GM23248 (cell line): Measurements from ENCODE around the gene CSRP1. TPM values are rescaled to one million over a fixed set of nuclear protein-coding genes. Genes with fewer than 3 reads are reported as not detected.

Experiments
- DNase-seq: peaks from one replicate; pipeline ENCODE4 v3.0.0-alpha.2; 2015
- H2AFZ ChIP-seq: fragments of 200-600 bp; sonication (generic); 2 replicates; pipeline ENCODE4 v1.6.1; 2016; ENCODE audit warnings: antibody characterized with exemption
- H3F3A ChIP-seq: fragments of 200-600 bp; sonication (generic); 2 replicates; pipeline ENCODE4 v1.6.1; 2016; ENCODE audit warnings: mild to moderate bottlenecking, antibody characterized with exemption, mixed run types; ENCODE audit not compliant: insufficient read depth
- H3K27ac ChIP-seq: fragments of 200-600 bp; sonication (generic); 2 replicates; pipeline ENCODE4 v1.5.1; 2016; ENCODE audit warnings: mild to moderate bottlenecking
- H3K27me3 ChIP-seq: fragments of 200-600 bp; sonication (generic); replicated peaks from 2 replicates; pipeline ENCODE4 v1.6.1; 2016; ENCODE audit warnings: mild to moderate bottlenecking; ENCODE audit not compliant: insufficient read depth
- H3K36me3 ChIP-seq: fragments of 200-600 bp; sonication (generic); 2 replicates; pipeline ENCODE4 v1.6.1; 2016; ENCODE audit warnings: low read depth, mild to moderate bottlenecking
- H3K4me1 ChIP-seq: fragments of 200-600 bp; sonication (generic); 2 replicates; pipeline ENCODE4 v1.6.1; 2016; ENCODE audit warnings: mild to moderate bottlenecking; ENCODE audit not compliant: insufficient read depth
- H3K4me2 ChIP-seq: fragments of 200-600 bp; sonication (generic); one replicate; pipeline ENCODE4 v1.6.1; 2016; ENCODE audit warnings: mild to moderate bottlenecking; ENCODE audit not compliant: unreplicated experiment
- H3K4me3 ChIP-seq: fragments of 200-600 bp; sonication (generic); 2 replicates; pipeline ENCODE4 v1.5.1; 2016; ENCODE audit warnings: mild to moderate bottlenecking
- H3K79me2 ChIP-seq: fragments of 200-600 bp; sonication (generic); 2 replicates; pipeline ENCODE4 v1.6.1; 2016; ENCODE audit warnings: mild to moderate bottlenecking; ENCODE audit not compliant: insufficient read depth
- H3K9ac ChIP-seq: fragments of 200-600 bp; sonication (generic); 2 replicates; pipeline ENCODE4 v1.6.1; 2016; ENCODE audit warnings: mild to moderate bottlenecking
- H3K9me2 ChIP-seq: fragments of 200-600 bp; sonication (generic); 2 replicates; pipeline ENCODE4 v1.6.1; 2016; ENCODE audit warnings: mixed run types, mild to moderate bottlenecking, moderate library complexity; ENCODE audit not compliant: insufficient read depth
- H3K9me3 ChIP-seq: fragments of 200-600 bp; sonication (generic); one replicate; pipeline ENCODE4 v1.6.1; 2017; ENCODE audit warnings: low read depth
- H4K20me1 ChIP-seq: fragments of 200-600 bp; sonication (generic); 2 replicates; pipeline ENCODE4 v1.6.0; 2016; ENCODE audit not compliant: insufficient read depth
- EZH2 ChIP-seq: fragments of 200-600 bp; sonication (generic); IDR thresholded peaks from 2 replicates; pipeline ENCODE4 v1.6.1; 2018; ENCODE audit warnings: antibody characterized with exemption, mild to moderate bottlenecking; ENCODE audit not compliant: insufficient read depth, poor library complexity, severe bottlenecking
- EZH2phosphoT487 ChIP-seq: fragments of 200-600 bp; sonication (generic); IDR thresholded peaks from 2 replicates; pipeline ENCODE4 v1.6.1; 2018; ENCODE audit warnings: antibody characterized with exemption, moderate library complexity, mild to moderate bottlenecking, low read depth; ENCODE audit not compliant: insufficient read depth
- WGBS, 2 experiments: methylation state at CpG; one replicate each; pipeline ENCODE4 v1.1.6; 2015 to 2017; ENCODE audit warnings: low lambda C conversion rate in 2 of 2, low coverage in 1 of 2; ENCODE audit errors: missing lambda C conversion rate in 2 of 2; 5-methylcytosine and 5-hydroxymethylcytosine counted together
- in situ Hi-C: fragments of 300-500 bp; cut with MboI; formaldehyde crosslinking; loops from 2 replicates; pipeline ENCODE4 v1.15.0; 2020
- polyA plus RNA-seq: library from polyadenylated mRNA; unstranded; fragments of >200 nt; fragmentation: Nextera tagmentation; extraction: Ambion mirVana; gene quantifications from 2 replicates; pipeline ENCODE4 v1.2.1, GENCODE V29; 2016
- total RNA-seq: library from RNA; depleted of rRNA; stranded (reverse); fragments of >200 nt; shearing (Covaris generic); gene quantifications from 2 replicates; pipeline ENCODE4 v1.2.3, GENCODE V29; 2014

The CSRP1 gene
- total and polyA plus RNA-seq, 2 experiments from 2014 or later = 510 to 1,160 TPM

- H2AFZ ChIP-seq = no peak overlapping the region
- no peaks in the 10 kb centered on the region for H3K27me3 ChIP-seq
- in situ Hi-C loops = no loop called here
- H3K36me3 ChIP-seq = peaks cover 22% of the 10 kb centered on the region; the same call in 1 of the 2 replicates
- peaks cover 14% of the 10 kb centered on the region for H3K4me1 ChIP-seq
- H3K9me3 ChIP-seq = no peaks in the 10 kb centered on the region
- 1 to 3% methylated on average over 32 to 40 of the region's 44 CpGs for WGBS, 2 experiments
- peaks cover 40% of the 10 kb centered on the region for H3F3A ChIP-seq
- peak overlapping the region; percentile 91 for H3K9ac ChIP-seq
- no peaks in the 10 kb centered on the region for H3K9me2 ChIP-seq
- H3K27ac ChIP-seq = peak overlapping the region; percentile 77
- H3K4me2 ChIP-seq = peak overlapping the region; percentile 96
- peaks cover 54% of the 10 kb centered on the region for H3K79me2 ChIP-seq
- no peaks in the 10 kb centered on the region for H4K20me1 ChIP-seq
- no peak for TF ChIP-seq EZH2
- no peak for TF ChIP-seq EZH2phosphoT487
- peak; percentile 66 for DNase-seq
- H3K4me3 ChIP-seq = peak overlapping the region; percentile 100
Observed at GRCh38 chr1:201468501-201468843, 38.5 kb downstream of the CSRP1 start.

- no peaks in the 10 kb centered on the region for H4K20me1 ChIP-seq
- H3K4me2 ChIP-seq = peak overlapping the region; percentile 96
- no peak for TF ChIP-seq EZH2phosphoT487
- no peak for TF ChIP-seq EZH2
- H3K36me3 ChIP-seq = peaks cover 22% of the 10 kb centered on the region; the same call in 1 of the 2 replicates
- H2AFZ ChIP-seq = no peak overlapping the region
- H3K27ac ChIP-seq = peak overlapping the region; percentile 77
- peak overlapping the region; percentile 91 for H3K9ac ChIP-seq
- peaks cover 54% of the 10 kb centered on the region for H3K79me2 ChIP-seq
- peak; percentile 68 for DNase-seq
- in situ Hi-C loops = no loop called here
- peak overlapping the region; percentile 100 for H3K4me3 ChIP-seq
- H3K9me2 ChIP-seq = no peaks in the 10 kb centered on the region
- no peaks in the 10 kb centered on the region for H3K9me3 ChIP-seq
- peaks cover 25% of the 10 kb centered on the region for H3K4me1 ChIP-seq
- 60 to 79% methylated on average over 2 to 3 of the region's 3 CpGs for WGBS, 2 experiments
- H3K27me3 ChIP-seq = no peaks in the 10 kb centered on the region
- peaks cover 48% of the 10 kb centered on the region for H3F3A ChIP-seq
Observed at GRCh38 chr1:201466492-201466891, 40.4 kb downstream of the CSRP1 start.

- in situ Hi-C loops = no loop called here
- WGBS, 2 experiments = 79 to 82% methylated on average over 9 of the region's 9 CpGs
- peak overlapping the region; percentile 91 for H3K9ac ChIP-seq
- H3K27me3 ChIP-seq = no peaks in the 10 kb centered on the region
- H4K20me1 ChIP-seq = no peaks in the 10 kb centered on the region
- peaks cover 54% of the 10 kb centered on the region for H3K79me2 ChIP-seq
- H3K9me3 ChIP-seq = no peaks in the 10 kb centered on the region
- H3K4me1 ChIP-seq = peaks cover 30% of the 10 kb centered on the region
- peak overlapping the region; percentile 96 for H3K4me2 ChIP-seq
- TF ChIP-seq EZH2 (no peak), EZH2phosphoT487 (no peak)
- H3K9me2 ChIP-seq = no peaks in the 10 kb centered on the region
- peaks cover 22% of the 10 kb centered on the region; the same call in 1 of the 2 replicates for H3K36me3 ChIP-seq
- DNase-seq = no peak
- H3K4me3 ChIP-seq = peak overlapping the region; percentile 100
- H2AFZ ChIP-seq = no peak overlapping the region
- H3K27ac ChIP-seq = peak overlapping the region; percentile 98; the same call in 1 of the 2 replicates
- peaks cover 50% of the 10 kb centered on the region for H3F3A ChIP-seq
Observed at GRCh38 chr1:201465698-201466290, 41.1 kb downstream of the CSRP1 start.

- no peak overlapping the region for H3K4me2 ChIP-seq
- no peak overlapping the region for H3K4me3 ChIP-seq
- H2AFZ ChIP-seq = no peak overlapping the region
- in situ Hi-C loops = no loop called here
- WGBS, 2 experiments = 88 to 91% methylated on average over 7 of the region's 7 CpGs
- H4K20me1 ChIP-seq = no peaks in the 10 kb centered on the region
- DNase-seq = peak; percentile 62
- TF ChIP-seq EZH2 (no peak), EZH2phosphoT487 (no peak)
- peaks cover 22% of the 10 kb centered on the region; the same call in 1 of the 2 replicates for H3K36me3 ChIP-seq
- H3K4me1 ChIP-seq = peaks cover 38% of the 10 kb centered on the region
- no peaks in the 10 kb centered on the region for H3K9me3 ChIP-seq
- H3K27me3 ChIP-seq = no peaks in the 10 kb centered on the region
- peak overlapping the region; percentile 87 for H3K9ac ChIP-seq
- H3K9me2 ChIP-seq = no peaks in the 10 kb centered on the region
- H3K79me2 ChIP-seq = peaks cover 46% of the 10 kb centered on the region
- H3F3A ChIP-seq = peaks cover 42% of the 10 kb centered on the region
- H3K27ac ChIP-seq = peak overlapping the region; percentile 98
Observed at GRCh38 chr1:201463071-201463552, 43.8 kb downstream of the CSRP1 start.
